ENCODE measurements around the gene FAM50B. TPM values are rescaled to one million over a fixed set of nuclear protein-coding genes. Genes with fewer than 3 reads are reported as not detected.
A peak's percentile ranks its signal among the peaks of the same experiment; 100 is the strongest.

FAM50B gene
- total and polyA plus RNA-seq, 2 of the 13 experiments (the other 11 are each of a cell fraction or from before 2014, with no cell fraction given) = 0.05 TPM; not detected in 1

- TF ChIP-seq, protein P1, sequence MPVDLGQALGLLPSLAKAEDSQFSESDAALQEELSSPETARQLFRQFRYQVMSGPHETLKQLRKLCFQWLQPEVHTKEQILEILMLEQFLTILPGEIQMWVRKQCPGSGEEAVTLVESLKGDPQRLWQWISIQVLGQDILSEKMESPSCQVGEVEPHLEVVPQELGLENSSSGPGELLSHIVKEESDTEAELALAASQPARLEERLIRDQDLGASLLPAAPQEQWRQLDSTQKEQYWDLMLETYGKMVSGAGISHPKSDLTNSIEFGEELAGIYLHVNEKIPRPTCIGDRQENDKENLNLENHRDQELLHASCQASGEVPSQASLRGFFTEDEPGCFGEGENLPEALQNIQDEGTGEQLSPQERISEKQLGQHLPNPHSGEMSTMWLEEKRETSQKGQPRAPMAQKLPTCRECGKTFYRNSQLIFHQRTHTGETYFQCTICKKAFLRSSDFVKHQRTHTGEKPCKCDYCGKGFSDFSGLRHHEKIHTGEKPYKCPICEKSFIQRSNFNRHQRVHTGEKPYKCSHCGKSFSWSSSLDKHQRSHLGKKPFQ (CRISPR knock-in tag; IDR thresholded peaks at IDR 0.05; ENCODE audit: insufficient replicate concordance) = no peak
- no peak for TF ChIP-seq NFATC3 (CRISPR knock-in tag; IDR thresholded peaks at IDR 0.05)
- TF ChIP-seq ZNF790 (CRISPR knock-in tag; IDR thresholded peaks at IDR 0.05; ENCODE audit: borderline replicate concordance) = 0 out of 2 replicates have a peak, but pooled peaks have one; percentile 36
- no peak for TF ChIP-seq KLF12 (CRISPR knock-in tag; IDR thresholded peaks at IDR 0.05; ENCODE audit: borderline replicate concordance)
- TF ChIP-seq E2F5 (CRISPR knock-in tag; conservative IDR thresholded peaks at IDR 0.05) = no peak
- TF ChIP-seq ZNF263 (CRISPR knock-in tag; IDR thresholded peaks at IDR 0.05) = peak; percentile 43; the same call in 1 of the 2 replicates
- no peak for TF ChIP-seq AGO1 (IDR thresholded peaks at IDR 0.05; ENCODE audit: low read depth, low read length, poor library complexity, severe bottlenecking)
- peak; percentile 84 for TF ChIP-seq ELF3 (CRISPR knock-in tag; IDR thresholded peaks at IDR 0.05)
- no peak for TF ChIP-seq FLYWCH1 (CRISPR knock-in tag; IDR thresholded peaks at IDR 0.05)
- no peak for TF ChIP-seq MTERF4 (CRISPR knock-in tag; IDR thresholded peaks at IDR 0.05)
- no peak for TF ChIP-seq ZBTB42 (CRISPR knock-in tag; IDR thresholded peaks at IDR 0.05)
- 0 out of 2 replicates have a peak, but pooled peaks have one; percentile 15 for TF ChIP-seq GFI1 (CRISPR knock-in tag; IDR thresholded peaks at IDR 0.05; ENCODE audit: borderline replicate concordance)
- no peak for TF ChIP-seq NR1H2 (CRISPR knock-in tag; IDR thresholded peaks at IDR 0.05; ENCODE audit: borderline replicate concordance, low read depth)
- no peak; the same call in none of the 2 replicates for TF ChIP-seq ARNTL (CRISPR knock-in tag; IDR thresholded peaks at IDR 0.05)
- no peak for TF ChIP-seq NONO (IDR thresholded peaks at IDR 0.05)
- TF ChIP-seq NONO (CRISPR knock-in tag; conservative IDR thresholded peaks at IDR 0.05) = no peak
- TF ChIP-seq JUN (CRISPR knock-in tag; IDR thresholded peaks at IDR 0.05) = no peak
- peak; percentile 73 for TF ChIP-seq ZNF644 (CRISPR knock-in tag; IDR thresholded peaks at IDR 0.05; ENCODE audit: low read depth)
- peak; percentile 92 for TF ChIP-seq FOXJ3 (CRISPR knock-in tag; IDR thresholded peaks at IDR 0.05; ENCODE audit: borderline replicate concordance)
- TF ChIP-seq, protein P2, sequence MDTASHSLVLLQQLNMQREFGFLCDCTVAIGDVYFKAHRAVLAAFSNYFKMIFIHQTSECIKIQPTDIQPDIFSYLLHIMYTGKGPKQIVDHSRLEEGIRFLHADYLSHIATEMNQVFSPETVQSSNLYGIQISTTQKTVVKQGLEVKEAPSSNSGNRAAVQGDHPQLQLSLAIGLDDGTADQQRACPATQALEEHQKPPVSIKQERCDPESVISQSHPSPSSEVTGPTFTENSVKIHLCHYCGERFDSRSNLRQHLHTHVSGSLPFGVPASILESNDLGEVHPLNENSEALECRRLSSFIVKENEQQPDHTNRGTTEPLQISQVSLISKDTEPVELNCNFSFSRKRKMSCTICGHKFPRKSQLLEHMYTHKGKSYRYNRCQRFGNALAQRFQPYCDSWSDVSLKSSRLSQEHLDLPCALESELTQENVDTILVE (CRISPR knock-in tag; IDR thresholded peaks at IDR 0.05) = peak; percentile 58; the same call in 1 of the 2 replicates
- no peak for TF ChIP-seq ZFP36 (IDR thresholded peaks at IDR 0.05; ENCODE audit: borderline replicate concordance, low read depth, low read length, partially characterized antibody)
- TF ChIP-seq, protein P3, sequence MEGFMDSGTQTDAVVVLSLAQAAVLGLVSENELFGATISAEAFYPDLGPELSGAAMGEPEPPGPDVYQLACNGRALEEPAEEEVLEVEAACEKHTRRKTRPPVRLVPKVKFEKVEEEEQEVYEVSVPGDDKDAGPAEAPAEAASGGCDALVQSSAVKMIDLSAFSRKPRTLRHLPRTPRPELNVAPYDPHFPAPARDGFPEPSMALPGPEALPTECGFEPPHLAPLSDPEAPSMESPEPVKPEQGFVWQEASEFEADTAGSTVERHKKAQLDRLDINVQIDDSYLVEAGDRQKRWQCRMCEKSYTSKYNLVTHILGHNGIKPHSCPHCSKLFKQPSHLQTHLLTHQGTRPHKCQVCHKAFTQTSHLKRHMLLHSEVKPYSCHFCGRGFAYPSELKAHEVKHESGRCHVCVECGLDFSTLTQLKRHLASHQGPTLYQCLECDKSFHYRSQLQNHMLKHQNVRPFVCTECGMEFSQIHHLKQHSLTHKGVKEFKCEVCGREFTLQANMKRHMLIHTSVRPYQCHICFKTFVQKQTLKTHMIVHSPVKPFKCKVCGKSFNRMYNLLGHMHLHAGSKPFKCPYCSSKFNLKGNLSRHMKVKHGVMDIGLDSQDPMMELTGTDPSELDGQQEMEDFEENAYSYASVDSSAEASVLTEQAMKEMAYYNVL (CRISPR knock-in tag; IDR thresholded peaks at IDR 0.05; ENCODE audit: borderline replicate concordance) = no peak; the same call in 1 of the 2 replicates
- no peak for TF ChIP-seq EZH2 (conservative IDR thresholded peaks at IDR 0.05; ENCODE audit: low read depth, low read length)
- TF ChIP-seq RFXAP (CRISPR knock-in tag; IDR thresholded peaks at IDR 0.05; ENCODE audit: borderline replicate concordance) = no peak
Observed at GRCh38 chr6:3841066-3841454, 8.1 kb upstream of the FAM50B start (continued).

All from HepG2 (cell line).